SK-N-SH treated with all-trans-retinoic acid at 6 μM for 48 hours (cell line): ENCODE data around the gene TNIK.
A peak's percentile ranks its signal among the peaks of the same experiment; 100 is the strongest.

Source experiments
- ATAC-seq: fragments of 200-7000 bp; cut with Tn5 transposase; 3 replicates; pipeline ENCODE4 v1.9.1; 2020; ENCODE audit warnings: mild to moderate bottlenecking, moderate library complexity
- ARNTL ChIP-seq: fragments of 450-650 bp; formaldehyde crosslinking; IDR thresholded peaks from 2 replicates; pipeline ENCODE4 v1.5.0; 2020; ENCODE audit warnings: low read depth, mild to moderate bottlenecking, moderate library complexity, borderline replicate concordance
- BACH2 ChIP-seq: fragments of 250-450 bp; sonication (Bioruptor Pico); IDR thresholded peaks from 2 replicates; pipeline ENCODE4 v1.9.0; 2021; ENCODE audit warnings: mild to moderate bottlenecking, borderline replicate concordance
- CREB5 ChIP-seq: fragments of 250-450 bp; sonication (Bioruptor Pico); IDR thresholded peaks from 2 replicates; pipeline ENCODE4 v1.5.1; 2020; ENCODE audit warnings: low read depth, mild to moderate bottlenecking, moderate library complexity
- CSDC2 ChIP-seq: fragments of 250-450 bp; sonication (Bioruptor Pico); IDR thresholded peaks from 2 replicates; pipeline ENCODE4 v1.5.0; 2020; ENCODE audit warnings: mild to moderate bottlenecking, moderate library complexity
- ESRRG ChIP-seq: fragments of 250-450 bp; sonication (Bioruptor Pico); IDR thresholded peaks from 2 replicates; pipeline ENCODE4 v1.6.1; 2021; ENCODE audit warnings: mild to moderate bottlenecking
- GLIS3 ChIP-seq: fragments of 250-450 bp; sonication (Bioruptor Pico); IDR thresholded peaks from 2 replicates; pipeline ENCODE4 v1.5.0; 2020; ENCODE audit warnings: mild to moderate bottlenecking, moderate library complexity
- ISL1 ChIP-seq: fragments of 250-450 bp; sonication (Bioruptor Pico); IDR thresholded peaks from 2 replicates; pipeline ENCODE4 v2.1.2; 2022; ENCODE audit warnings: mild to moderate bottlenecking, moderate library complexity
- OSR1 ChIP-seq: fragments of 250-450 bp; sonication (Bioruptor Pico); IDR thresholded peaks from 2 replicates; pipeline ENCODE4 v1.8.0; 2022; ENCODE audit warnings: moderate library complexity, mild to moderate bottlenecking, inconsistent platforms
- PPARA ChIP-seq: fragments of 250-450 bp; sonication (Bioruptor Pico); IDR thresholded peaks from 2 replicates; pipeline ENCODE4 v1.5.0; 2020; ENCODE audit warnings: mild to moderate bottlenecking, borderline replicate concordance
- SNAI2 ChIP-seq: fragments of 250-450 bp; sonication (Bioruptor Pico); IDR thresholded peaks from 2 replicates; pipeline ENCODE4 v1.5.0; 2020; ENCODE audit warnings: mild to moderate bottlenecking, moderate library complexity
- TCF4 ChIP-seq: fragments of 250-450 bp; sonication (Bioruptor Pico); IDR thresholded peaks from 2 replicates; pipeline ENCODE4 v1.8.0; 2021; ENCODE audit warnings: mild to moderate bottlenecking, moderate library complexity, borderline replicate concordance
- TOX ChIP-seq: fragments of 250-450 bp; sonication (Bioruptor Pico); IDR thresholded peaks from 2 replicates; pipeline ENCODE4 v1.8.0; 2021; ENCODE audit warnings: mild to moderate bottlenecking, moderate library complexity, borderline replicate concordance
- TSHZ2 ChIP-seq: fragments of 250-450 bp; sonication (Bioruptor Pico); IDR thresholded peaks from 2 replicates; pipeline ENCODE4 v1.5.0; 2020; ENCODE audit warnings: mild to moderate bottlenecking, moderate library complexity
- ZC3H10 ChIP-seq: fragments of 250-450 bp; sonication (Bioruptor Pico); IDR thresholded peaks from 2 replicates; pipeline ENCODE4 v1.5.1; 2021; ENCODE audit warnings: mild to moderate bottlenecking, moderate library complexity
- ZFP30 ChIP-seq: fragments of 450-650 bp; formaldehyde crosslinking; IDR thresholded peaks from 2 replicates; pipeline ENCODE4 v1.5.0; 2022; ENCODE audit warnings: mild to moderate bottlenecking, moderate library complexity
- ZNF565 ChIP-seq: fragments of 450-650 bp; formaldehyde crosslinking; conservative IDR thresholded peaks from 2 replicates; pipeline ENCODE4 v1.5.0; 2020; ENCODE audit warnings: low read depth, mild to moderate bottlenecking, moderate library complexity
- ZNF70 ChIP-seq: fragments of 450-650 bp; formaldehyde crosslinking; IDR thresholded peaks from 2 replicates; pipeline ENCODE4 v1.5.0; 2020; ENCODE audit warnings: mild to moderate bottlenecking, moderate library complexity
- TF ChIP-seq, protein P1 (sequence below): fragments of 250-450 bp; sonication (Bioruptor Pico); IDR thresholded peaks from 2 replicates; pipeline ENCODE4 v1.8.0; 2020; ENCODE audit warnings: mild to moderate bottlenecking, moderate library complexity, borderline replicate concordance
- TF ChIP-seq, protein P2 (sequence below): fragments of 250-450 bp; sonication (Bioruptor Pico); IDR thresholded peaks from 2 replicates; pipeline ENCODE4 v1.5.1; 2021; ENCODE audit warnings: mild to moderate bottlenecking, moderate library complexity

The TNIK gene

GRCh38 chr3:171059978-171060377 is 400.2 kb downstream of the TNIK start:
- no peak for ATAC-seq
- no peak for TF ChIP-seq TCF4 (CRISPR knock-in tag)
- TF ChIP-seq, protein P1, sequence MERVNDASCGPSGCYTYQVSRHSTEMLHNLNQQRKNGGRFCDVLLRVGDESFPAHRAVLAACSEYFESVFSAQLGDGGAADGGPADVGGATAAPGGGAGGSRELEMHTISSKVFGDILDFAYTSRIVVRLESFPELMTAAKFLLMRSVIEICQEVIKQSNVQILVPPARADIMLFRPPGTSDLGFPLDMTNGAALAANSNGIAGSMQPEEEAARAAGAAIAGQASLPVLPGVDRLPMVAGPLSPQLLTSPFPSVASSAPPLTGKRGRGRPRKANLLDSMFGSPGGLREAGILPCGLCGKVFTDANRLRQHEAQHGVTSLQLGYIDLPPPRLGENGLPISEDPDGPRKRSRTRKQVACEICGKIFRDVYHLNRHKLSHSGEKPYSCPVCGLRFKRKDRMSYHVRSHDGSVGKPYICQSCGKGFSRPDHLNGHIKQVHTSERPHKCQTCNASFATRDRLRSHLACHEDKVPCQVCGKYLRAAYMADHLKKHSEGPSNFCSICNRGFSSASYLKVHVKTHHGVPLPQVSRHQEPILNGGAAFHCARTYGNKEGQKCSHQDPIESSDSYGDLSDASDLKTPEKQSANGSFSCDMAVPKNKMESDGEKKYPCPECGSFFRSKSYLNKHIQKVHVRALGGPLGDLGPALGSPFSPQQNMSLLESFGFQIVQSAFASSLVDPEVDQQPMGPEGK (CRISPR knock-in tag): no peak
- TF ChIP-seq PPARA (CRISPR knock-in tag): no peak
- no peak for TF ChIP-seq ZC3H10 (CRISPR knock-in tag)
- no peak for TF ChIP-seq ESRRG
- TF ChIP-seq, protein P2, sequence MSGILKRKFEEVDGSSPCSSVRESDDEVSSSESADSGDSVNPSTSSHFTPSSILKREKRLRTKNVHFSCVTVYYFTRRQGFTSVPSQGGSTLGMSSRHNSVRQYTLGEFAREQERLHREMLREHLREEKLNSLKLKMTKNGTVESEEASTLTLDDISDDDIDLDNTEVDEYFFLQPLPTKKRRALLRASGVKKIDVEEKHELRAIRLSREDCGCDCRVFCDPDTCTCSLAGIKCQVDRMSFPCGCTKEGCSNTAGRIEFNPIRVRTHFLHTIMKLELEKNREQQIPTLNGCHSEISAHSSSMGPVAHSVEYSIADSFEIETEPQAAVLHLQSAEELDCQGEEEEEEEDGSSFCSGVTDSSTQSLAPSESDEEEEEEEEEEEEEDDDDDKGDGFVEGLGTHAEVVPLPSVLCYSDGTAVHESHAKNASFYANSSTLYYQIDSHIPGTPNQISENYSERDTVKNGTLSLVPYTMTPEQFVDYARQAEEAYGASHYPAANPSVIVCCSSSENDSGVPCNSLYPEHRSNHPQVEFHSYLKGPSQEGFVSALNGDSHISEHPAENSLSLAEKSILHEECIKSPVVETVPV (CRISPR knock-in tag): no peak
- TF ChIP-seq BACH2 (CRISPR knock-in tag): no peak
- TF ChIP-seq GLIS3 (CRISPR knock-in tag): no peak
- no peak for TF ChIP-seq CSDC2 (CRISPR knock-in tag)
- no peak for TF ChIP-seq ARNTL (CRISPR knock-in tag)
- no peak for TF ChIP-seq ZNF70 (CRISPR knock-in tag)
- no peak for TF ChIP-seq ISL1
- no peak for TF ChIP-seq CREB5 (CRISPR knock-in tag)
- no peak for TF ChIP-seq ZFP30 (CRISPR knock-in tag)

- ATAC-seq: no peak
- TF ChIP-seq, protein P1 (CRISPR knock-in tag): no peak
- no peak for TF ChIP-seq SNAI2 (CRISPR knock-in tag)
- no peak for TF ChIP-seq OSR1 (CRISPR knock-in tag)
- TF ChIP-seq TSHZ2 (CRISPR knock-in tag): no peak
- no peak for TF ChIP-seq ZFP30 (CRISPR knock-in tag)
- TF ChIP-seq PPARA (CRISPR knock-in tag): no peak
- no peak for TF ChIP-seq ZNF70 (CRISPR knock-in tag)
- TF ChIP-seq TOX: no peak
- TF ChIP-seq CREB5 (CRISPR knock-in tag): no peak
- TF ChIP-seq, all 23 proteins: peak for 0
These were observed 401.2 kb downstream of the TNIK start for GRCh38 chr3:171058873-171059603.

- peak; percentile 56 for ATAC-seq
- TF ChIP-seq BACH2 (CRISPR knock-in tag) (no peak), SNAI2 (CRISPR knock-in tag) (no peak), ZNF565 (CRISPR knock-in tag) (no peak), ISL1 (peak; percentile 30; the same call in 1 of the 2 replicates)
These were observed 402.1 kb downstream of the TNIK start for GRCh38 chr3:171058058-171058457.
